ENCODE data around the gene DCLK2. TPM values are rescaled to one million over a fixed set of nuclear protein-coding genes. Genes with fewer than 3 reads are reported as not detected.

The DCLK2 gene
- total RNA-seq, 1 donor from 2014 or later, result 49.2 TPM

DNA sequence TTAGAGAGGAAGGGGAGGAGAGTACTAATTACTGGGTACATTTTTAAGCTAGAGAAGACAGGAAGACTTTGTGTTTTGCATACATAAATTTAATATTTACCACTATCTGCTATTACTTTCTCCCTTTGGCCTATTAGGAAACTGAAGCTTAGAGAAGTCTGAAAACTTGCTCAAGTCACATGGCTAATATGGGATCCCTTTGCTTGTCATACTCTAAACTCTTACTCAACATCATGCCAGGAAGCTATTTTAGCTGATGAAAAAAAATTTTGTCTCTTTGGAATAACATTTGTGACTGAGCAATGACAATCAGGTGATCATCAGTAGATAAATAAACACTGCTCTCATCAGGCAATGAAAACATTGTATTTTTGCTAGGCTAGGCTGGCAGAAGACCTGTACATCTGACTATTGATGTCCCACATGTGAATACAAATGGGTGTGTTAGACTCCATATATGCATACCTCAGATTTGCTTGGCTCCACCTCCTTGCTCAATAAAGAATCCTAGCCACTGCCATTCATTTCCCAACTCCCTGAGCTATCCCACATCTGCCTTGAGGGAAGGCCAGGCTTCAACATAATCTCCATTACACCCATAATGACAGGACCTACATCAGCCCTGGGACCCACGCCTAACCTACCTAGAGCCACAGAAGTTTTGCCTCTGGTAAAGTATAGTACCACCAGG, 17.0 kb upstream of the DCLK2 start:
- Mint-ChIP-seq H3K4me3 (no peak overlapping the region), H3K36me3 (peaks cover 1% of the 10 kb centered on the region), H3K27me3 (ENCODE audit: low read depth) (no peaks in the 10 kb centered on the region), H3K9me3 (peaks cover 37% of the 10 kb centered on the region), H3K4me1 (peaks cover 7% of the 10 kb centered on the region), H3K27ac (no peak overlapping the region)
- no peak for DNase-seq (ENCODE audit: low spot score in 2 of 2, unreplicated experiment in 2 of 2)
- TF ChIP-seq, protein P1, sequence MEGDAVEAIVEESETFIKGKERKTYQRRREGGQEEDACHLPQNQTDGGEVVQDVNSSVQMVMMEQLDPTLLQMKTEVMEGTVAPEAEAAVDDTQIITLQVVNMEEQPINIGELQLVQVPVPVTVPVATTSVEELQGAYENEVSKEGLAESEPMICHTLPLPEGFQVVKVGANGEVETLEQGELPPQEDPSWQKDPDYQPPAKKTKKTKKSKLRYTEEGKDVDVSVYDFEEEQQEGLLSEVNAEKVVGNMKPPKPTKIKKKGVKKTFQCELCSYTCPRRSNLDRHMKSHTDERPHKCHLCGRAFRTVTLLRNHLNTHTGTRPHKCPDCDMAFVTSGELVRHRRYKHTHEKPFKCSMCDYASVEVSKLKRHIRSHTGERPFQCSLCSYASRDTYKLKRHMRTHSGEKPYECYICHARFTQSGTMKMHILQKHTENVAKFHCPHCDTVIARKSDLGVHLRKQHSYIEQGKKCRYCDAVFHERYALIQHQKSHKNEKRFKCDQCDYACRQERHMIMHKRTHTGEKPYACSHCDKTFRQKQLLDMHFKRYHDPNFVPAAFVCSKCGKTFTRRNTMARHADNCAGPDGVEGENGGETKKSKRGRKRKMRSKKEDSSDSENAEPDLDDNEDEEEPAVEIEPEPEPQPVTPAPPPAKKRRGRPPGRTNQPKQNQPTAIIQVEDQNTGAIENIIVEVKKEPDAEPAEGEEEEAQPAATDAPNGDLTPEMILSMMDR (IDR thresholded peaks at IDR 0.05; ENCODE audit: unreplicated experiment), result no peak

DNA sequence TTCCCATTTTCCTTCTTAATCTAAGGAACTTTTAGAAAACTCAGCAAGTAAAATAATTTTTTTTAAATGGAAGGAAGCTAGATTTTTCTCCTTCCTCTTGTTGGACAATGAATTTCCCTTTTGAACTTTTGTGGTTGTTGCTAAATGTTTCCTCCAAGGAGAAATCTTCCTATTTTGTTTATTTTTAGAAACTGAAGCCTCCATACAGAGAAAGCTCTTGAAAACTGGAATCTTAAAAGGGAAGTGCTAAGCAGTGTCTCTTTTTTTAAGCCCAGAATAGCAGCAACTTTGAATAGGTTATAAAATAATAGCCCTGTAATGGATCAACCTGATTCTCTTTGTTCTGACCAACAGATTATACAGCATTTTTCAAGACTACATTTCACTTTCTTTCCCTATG, 15.1 kb upstream of the DCLK2 start:
- peaks cover 2% of the 10 kb centered on the region for H3K27me3 Mint-ChIP-seq (ENCODE audit: low read depth)
- H3K9me3 Mint-ChIP-seq, result peaks cover 33% of the 10 kb centered on the region
- no peak overlapping the region for H3K4me3 Mint-ChIP-seq
- no peaks in the 10 kb centered on the region for H3K36me3 Mint-ChIP-seq
- H3K4me1 Mint-ChIP-seq, result peaks cover 4% of the 10 kb centered on the region
- DNase-seq (ENCODE audit: low spot score in 2 of 2, unreplicated experiment in 2 of 2), result no peak
- H3K27ac Mint-ChIP-seq, result no peak overlapping the region
- TF ChIP-seq, protein P1 (IDR thresholded peaks at IDR 0.05; ENCODE audit: unreplicated experiment), result no peak

DNA sequence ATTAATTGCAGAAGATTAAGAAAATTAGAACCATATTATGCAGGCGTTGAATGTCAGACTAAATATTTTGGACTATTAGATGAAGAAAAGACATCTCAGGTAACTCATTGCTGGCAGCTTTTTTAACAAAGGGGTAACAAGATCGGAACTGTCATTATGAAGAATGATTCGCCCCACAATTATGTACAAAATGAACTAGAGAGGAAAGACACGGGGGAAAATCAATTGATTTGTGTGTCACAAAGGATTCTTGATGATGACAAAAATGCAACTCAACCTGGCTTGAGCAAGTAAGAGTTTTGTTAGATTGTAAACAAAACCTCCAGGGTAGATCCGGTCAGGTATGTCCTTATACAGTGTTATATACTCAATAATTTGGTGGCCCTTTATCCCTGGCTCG, 12.5 kb upstream of the DCLK2 start:
- no peak overlapping the region for H3K4me3 Mint-ChIP-seq
- peaks cover 2% of the 10 kb centered on the region for H3K27me3 Mint-ChIP-seq (ENCODE audit: low read depth)
- H3K27ac Mint-ChIP-seq, result no peak overlapping the region
- H3K4me1 Mint-ChIP-seq, result peaks cover 14% of the 10 kb centered on the region
- DNase-seq (ENCODE audit: low spot score in 2 of 2, unreplicated experiment in 2 of 2), result no peak
- H3K9me3 Mint-ChIP-seq, result peaks cover 29% of the 10 kb centered on the region
- TF ChIP-seq, protein P1 (IDR thresholded peaks at IDR 0.05; ENCODE audit: unreplicated experiment), result no peak
- no peaks in the 10 kb centered on the region for H3K36me3 Mint-ChIP-seq

DNA sequence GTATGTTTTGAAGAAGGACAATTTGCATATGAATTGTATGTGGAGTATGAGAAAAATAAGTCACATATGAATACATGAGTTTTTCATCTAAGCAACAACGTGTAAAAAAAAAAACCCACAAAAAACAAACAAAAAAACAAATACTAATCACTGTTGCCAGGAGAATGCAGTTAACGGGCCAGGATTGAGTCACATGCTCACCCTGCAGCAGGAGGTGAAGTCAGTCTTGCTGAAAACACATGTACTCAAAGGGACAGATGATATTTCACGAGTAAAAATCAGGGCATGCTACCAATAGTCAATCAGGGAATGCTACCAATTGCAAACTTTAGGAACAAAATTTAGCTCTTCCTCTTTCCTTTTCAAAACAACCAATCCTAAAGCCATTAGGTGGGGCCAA, 10.4 kb upstream of the DCLK2 start:
- no peak for DNase-seq (ENCODE audit: low spot score in 2 of 2, unreplicated experiment in 2 of 2)
- Mint-ChIP-seq H3K27ac (no peak overlapping the region), H3K9me3 (peaks cover 27% of the 10 kb centered on the region), H3K4me1 (peaks cover 22% of the 10 kb centered on the region), H3K36me3 (no peaks in the 10 kb centered on the region), H3K27me3 (ENCODE audit: low read depth) (peaks cover 2% of the 10 kb centered on the region), H3K4me3 (no peak overlapping the region)
- TF ChIP-seq, protein P1 (IDR thresholded peaks at IDR 0.05; ENCODE audit: unreplicated experiment), result no peak

DNA sequence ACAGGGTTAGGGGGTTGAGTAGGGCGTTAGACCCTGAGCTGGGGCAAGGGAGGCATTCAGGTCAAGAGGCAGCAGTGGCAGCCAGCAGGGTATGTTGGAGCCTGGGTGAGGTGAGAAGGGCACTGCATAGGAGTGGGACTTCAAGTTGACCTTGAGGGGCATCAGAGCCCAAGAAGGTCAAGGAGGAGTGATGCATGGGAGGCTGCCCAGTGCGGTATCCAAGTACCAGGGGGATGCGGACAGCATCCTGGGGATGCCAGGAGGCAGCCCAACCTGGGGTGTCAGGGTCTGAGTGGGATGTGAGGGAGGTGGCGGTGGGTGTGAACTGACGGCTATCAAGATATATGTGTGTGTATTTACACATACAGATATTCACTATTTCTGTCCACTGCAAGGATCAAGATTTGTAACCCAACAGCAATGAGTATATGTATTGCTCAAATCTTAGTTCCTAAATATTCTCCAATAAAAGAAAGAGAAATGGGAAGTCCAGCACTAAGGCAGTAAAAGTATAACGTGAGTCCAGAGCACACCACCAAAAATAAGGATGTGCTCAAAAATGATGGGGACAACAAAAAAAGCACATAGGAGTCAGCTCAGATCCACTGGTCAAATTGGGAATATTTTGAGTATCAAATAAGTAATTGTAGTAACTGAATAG, 9.8 kb upstream of the DCLK2 start:
- peaks cover 27% of the 10 kb centered on the region for H3K9me3 Mint-ChIP-seq
- DNase-seq (ENCODE audit: low spot score in 2 of 2, unreplicated experiment in 2 of 2), result no peak
- H3K27ac Mint-ChIP-seq, result no peak overlapping the region
- H3K36me3 Mint-ChIP-seq, result no peaks in the 10 kb centered on the region
- peaks cover 25% of the 10 kb centered on the region for H3K4me1 Mint-ChIP-seq
- peaks cover 2% of the 10 kb centered on the region for H3K27me3 Mint-ChIP-seq (ENCODE audit: low read depth)
- TF ChIP-seq, protein P1 (IDR thresholded peaks at IDR 0.05; ENCODE audit: unreplicated experiment), result no peak
- no peak overlapping the region for H3K4me3 Mint-ChIP-seq
